Keratinocyte (primary cell): Measurements from ENCODE around the gene CYP4V2. TPM values are rescaled to one million over a fixed set of nuclear protein-coding genes. Genes with fewer than 3 reads are reported as not detected.

Experiments
- DNase-seq: peaks from one replicate; pipeline ENCODE4 v3.0.0-alpha.2; 2011; ENCODE audit warnings: low read depth, missing footprints, low spot score
- FAIRE-seq: peaks from 2 replicates; lab custom pipeline; 2011; peaks lifted over from hg19 to GRCh38; lab: Jason Lieb, UNC
- H2AFZ ChIP-seq: 2 replicates; pipeline ENCODE4 v1.6.0; 2012; ENCODE audit warnings: low read length, control low read depth, inconsistent platforms; ENCODE audit not compliant: control insufficient read depth
- H3K27ac ChIP-seq: 2 replicates; pipeline ENCODE4 v1.5.1; 2011; ENCODE audit warnings: low read length; ENCODE audit not compliant: control insufficient read depth, insufficient read depth
- H3K27me3 ChIP-seq: 3 replicates; pipeline ENCODE4 v1.6.0; 2011; ENCODE audit warnings: low read length; ENCODE audit not compliant: control insufficient read depth, insufficient read depth; ENCODE audit errors: extremely low read depth
- H3K36me3 ChIP-seq, 2 experiments: 2 replicates in 1 of 2; 3 replicates in 1 of 2; pipeline ENCODE4 v1.5.1; 2011; ENCODE audit warnings: low read length in 2 of 2, mild to moderate bottlenecking in 1 of 2; ENCODE audit not compliant: control insufficient read depth in 2 of 2, insufficient read depth in 2 of 2; ENCODE audit errors: extremely low read depth in 1 of 2
- H3K4me1 ChIP-seq: 3 replicates; pipeline ENCODE4 v1.5.1; 2011; ENCODE audit warnings: low read length; ENCODE audit not compliant: control insufficient read depth, insufficient read depth; ENCODE audit errors: extremely low read depth
- H3K4me2 ChIP-seq: 3 replicates; pipeline ENCODE4 v1.6.0; 2011; ENCODE audit warnings: low read depth, low read length; ENCODE audit not compliant: control insufficient read depth, insufficient read depth; ENCODE audit errors: extremely low read depth
- H3K4me3 ChIP-seq, 3 experiments: fragments of 200-600 bp in 1 of 3; sonication (generic) in 1 of 3; 2 replicates in 2 of 3; 3 replicates in 1 of 3; pipeline ENCODE4 v1.5.1; 2011 to 2016; ENCODE audit warnings: low read length in 3 of 3, mild to moderate bottlenecking in 3 of 3, control low read depth in 2 of 3, inconsistent platforms in 1 of 3, low read depth in 1 of 3, mixed read lengths in 1 of 3, mixed run types in 1 of 3, moderate library complexity in 1 of 3; ENCODE audit not compliant: control insufficient read depth in 2 of 3, insufficient read depth in 2 of 3; ENCODE audit errors: extremely low read depth in 1 of 3
- H3K79me2 ChIP-seq: 2 replicates; pipeline ENCODE4 v1.6.0; 2012; ENCODE audit warnings: low read length; ENCODE audit not compliant: control insufficient read depth, insufficient read depth
- H3K9ac ChIP-seq: 3 replicates; pipeline ENCODE4 v1.6.0; 2011; ENCODE audit warnings: low read length; ENCODE audit not compliant: control insufficient read depth, insufficient read depth; ENCODE audit errors: extremely low read depth
- H3K9me1 ChIP-seq: 3 replicates; pipeline ENCODE4 v1.6.0; 2011; ENCODE audit warnings: low read length; ENCODE audit not compliant: control insufficient read depth, insufficient read depth; ENCODE audit errors: extremely low read depth
- H3K9me3 ChIP-seq: 2 replicates; pipeline ENCODE4 v1.5.1; 2012; ENCODE audit warnings: low read depth, low read length; ENCODE audit not compliant: control insufficient read depth
- H4K20me1 ChIP-seq: 3 replicates; pipeline ENCODE4 v1.6.0; 2011; ENCODE audit warnings: low read length; ENCODE audit not compliant: control insufficient read depth, insufficient read depth; ENCODE audit errors: extremely low read depth
- CTCF ChIP-seq, 3 experiments: IDR thresholded peaks in 1 of 3; conservative IDR thresholded peaks in 1 of 3; optimal IDR thresholded peaks in 1 of 3; 2 replicates in 2 of 3; 3 replicates in 1 of 3; pipeline versions ENCODE3 to v1.5.1; 2011; ENCODE audit warnings: low read length in 3 of 3, mild to moderate bottlenecking in 3 of 3, moderate library complexity in 2 of 3, control low read depth in 1 of 3, inconsistent platforms in 1 of 3; ENCODE audit not compliant: insufficient read depth in 2 of 3; ENCODE audit errors: extremely low read depth in 1 of 3
- EZH2 ChIP-seq: IDR thresholded peaks from one replicate; pipeline ENCODE4 v1.6.1; 2012; ENCODE audit warnings: inconsistent platforms, mild to moderate bottlenecking, low read length, moderate library complexity
- dilution Hi-C: fragments of 300-500 bp; cut with MboI; formaldehyde crosslinking; loops from one replicate; pipeline ENCODE4 v1.7.0; 2020; ENCODE audit warnings: low sequenced_read_pairs; ENCODE audit not compliant: extremely low pct_ligation_motif_present
- polyA plus RNA-seq, 5 experiments: library from polyadenylated mRNA; depleted of rRNA in 3 of 5; stranded (reverse) in 3 of 5; stranded (forward) in 1 of 5; unstranded in 1 of 5; fragments of >200 nt; gene quantifications; 1 replicate in 1 of 5; 2 replicates in 3 of 5; 3 replicates in 1 of 5; pipeline versions ENCODE4 v1.2.1 to v1.2.3, GENCODE V29; 2011 to 2012; ENCODE audit warnings: missing spikeins in 2 of 5, low read depth in 1 of 5, low replicate concordance in 1 of 5

CYP4V2 gene
- polyA plus RNA-seq, 1 donor (not counting 4 experiments of a cell fraction or from before 2014, with no cell fraction given), result 8.8 TPM

GRCh38 chr4:186250760-186251159 lies 59.4 kb downstream of the CYP4V2 start:
- no peaks in the 10 kb centered on the region for H3K36me3 ChIP-seq
- dilution Hi-C loops, result no loop called here
- H3K27ac ChIP-seq, result no peak overlapping the region
- no peak overlapping the region for H3K9ac ChIP-seq
- H3K9me1 ChIP-seq, result no peaks in the 10 kb centered on the region
- H3K79me2 ChIP-seq, result no peaks in the 10 kb centered on the region
- H3K4me2 ChIP-seq, result no peak overlapping the region
- FAIRE-seq (no peak), DNase-seq (no peak)
- no peaks in the 10 kb centered on the region for H3K27me3 ChIP-seq
- no peak overlapping the region for H2AFZ ChIP-seq
- H4K20me1 ChIP-seq, result no peaks in the 10 kb centered on the region
- no peaks in the 10 kb centered on the region for H3K4me1 ChIP-seq
- no peak overlapping the region for H3K4me3 ChIP-seq
- TF ChIP-seq CTCF (optimal IDR thresholded peaks at IDR 0.05 in 1 of 3, IDR thresholded peaks at IDR 0.05 in 1 of 3, conservative IDR thresholded peaks at IDR 0.05 in 1 of 3; ENCODE audit: extremely low read depth in 1 of 3, insufficient read depth in 2 of 3, low read length in 3 of 3), result no peak
- no peak for TF ChIP-seq EZH2
- no peaks in the 10 kb centered on the region for H3K9me3 ChIP-seq

GRCh38 chr4:186255122-186255521 lies 63.8 kb downstream of the CYP4V2 start:
- dilution Hi-C loops, result no loop called here
- H4K20me1 ChIP-seq, result no peaks in the 10 kb centered on the region
- no peaks in the 10 kb centered on the region for H3K4me1 ChIP-seq
- no peak overlapping the region for H3K4me3 ChIP-seq
- TF ChIP-seq EZH2 (no peak), CTCF (optimal IDR thresholded peaks at IDR 0.05 in 1 of 3, IDR thresholded peaks at IDR 0.05 in 1 of 3, conservative IDR thresholded peaks at IDR 0.05 in 1 of 3; ENCODE audit: extremely low read depth in 1 of 3, insufficient read depth in 2 of 3, low read length in 3 of 3) (no peak)
- H3K9ac ChIP-seq, result no peak overlapping the region
- DNase-seq (no peak), FAIRE-seq (no peak)
- no peaks in the 10 kb centered on the region for H3K27me3 ChIP-seq
- H3K9me3 ChIP-seq, result no peaks in the 10 kb centered on the region
- no peak overlapping the region for H3K4me2 ChIP-seq
- no peaks in the 10 kb centered on the region for H3K36me3 ChIP-seq
- no peaks in the 10 kb centered on the region for H3K79me2 ChIP-seq
- no peaks in the 10 kb centered on the region for H3K9me1 ChIP-seq
- no peak overlapping the region for H3K27ac ChIP-seq
- H2AFZ ChIP-seq, result no peak overlapping the region
